IMR-90 (cell line): ENCODE measurements around the gene TMEM131. TPM values are rescaled to one million over a fixed set of nuclear protein-coding genes. Genes with fewer than 3 reads are reported as not detected.

Source experiments
- ATAC-seq: fragments of 200-7000 bp; cut with Tn5 transposase; 2 replicates; pipeline ENCODE4 v1.9.1; 2020; ENCODE audit warnings: low read depth, mild to moderate bottlenecking, moderate library complexity
- BruUV-seq: library from RNA; stranded (reverse); fragments of 400-500 nt; replicated peaks from 2 replicates; lab custom pipeline; 2021; lab: Mats Ljungman, UMichigan
- CTCF ChIA-PET: fragments of 300-600 bp; formaldehyde crosslinking; extraction: SDS; loops from one replicate; lab custom pipeline; 2021; ENCODE audit warnings: antibody characterized with exemption; lab: Yijun Ruan, JAX
- POLR2A ChIA-PET: fragments of 300-600 bp; sonication (Branson Sonifier 250); formaldehyde crosslinking; loops from one replicate; lab custom pipeline; 2022; ENCODE audit warnings: antibody characterized with exemption; ENCODE audit not compliant: unreplicated experiment; lab: Charles Lee
- DNase-seq: peaks from one replicate; pipeline ENCODE4 v3.0.0; 2013
- H2AFZ ChIP-seq: replicated peaks from 2 replicates; pipeline ENCODE3; 2013; ENCODE audit warnings: low read length, mild to moderate bottlenecking; ENCODE audit not compliant: poor library complexity
- H2AK5ac ChIP-seq: 2 replicates; pipeline ENCODE4 v1.6.1; 2013; ENCODE audit warnings: low read depth, low read length, inconsistent platforms
- H2AK9ac ChIP-seq: replicated peaks from 2 replicates; pipeline ENCODE3; 2013; ENCODE audit warnings: mild to moderate bottlenecking, low read depth, low read length, moderate library complexity; ENCODE audit not compliant: poor library complexity
- H2BK120ac ChIP-seq: 2 replicates; pipeline ENCODE4 v1.6.1; 2013; ENCODE audit warnings: low read depth, low read length, inconsistent platforms
- H2BK15ac ChIP-seq: 3 replicates; pipeline ENCODE4 v1.6.1; 2013; ENCODE audit warnings: low read depth, low read length, inconsistent platforms
- H2BK20ac ChIP-seq: 2 replicates; pipeline ENCODE4 v1.6.1; 2013; ENCODE audit warnings: low read depth, mild to moderate bottlenecking, inconsistent platforms, low read length, moderate library complexity
- H2BK5ac ChIP-seq: 2 replicates; pipeline ENCODE4 v1.6.1; 2013; ENCODE audit warnings: mild to moderate bottlenecking, low read depth, low read length, inconsistent platforms; ENCODE audit not compliant: poor library complexity, severe bottlenecking
- H3K14ac ChIP-seq: replicated peaks from 2 replicates; pipeline ENCODE4 v1.6.1; 2013; ENCODE audit warnings: low read depth, low read length, inconsistent platforms
- H3K18ac ChIP-seq: 2 replicates; pipeline ENCODE4 v1.6.1; 2013; ENCODE audit warnings: low read depth, low read length, control low read depth
- H3K23ac ChIP-seq: 2 replicates; pipeline ENCODE4 v1.6.1; 2013; ENCODE audit warnings: low read depth, low read length, inconsistent platforms
- H3K27ac ChIP-seq: 2 replicates; pipeline ENCODE4 v1.5.1; 2013; ENCODE audit warnings: mild to moderate bottlenecking, control low read depth, low read length; ENCODE audit not compliant: insufficient read depth
- H3K27me3 ChIP-seq: 2 replicates; pipeline ENCODE4 v1.6.1; 2013; ENCODE audit warnings: low read length; ENCODE audit not compliant: control insufficient read depth, insufficient read depth
- H3K36me3 ChIP-seq: 2 replicates; pipeline ENCODE4 v1.6.1; 2013; ENCODE audit warnings: low read length, mixed read lengths; ENCODE audit not compliant: control insufficient read depth, insufficient read depth
- H3K4ac ChIP-seq: 2 replicates; pipeline ENCODE4 v1.6.1; 2013; ENCODE audit warnings: low read depth, low read length, inconsistent platforms
- H3K4me1 ChIP-seq: 2 replicates; pipeline ENCODE4 v1.6.1; 2013; ENCODE audit warnings: low read length, mixed read lengths; ENCODE audit not compliant: control insufficient read depth, insufficient read depth
- H3K4me2 ChIP-seq: 2 replicates; pipeline ENCODE4 v1.6.1; 2013; ENCODE audit warnings: low read depth, mild to moderate bottlenecking, control low read depth, low read length, moderate library complexity
- H3K4me3 ChIP-seq: 2 replicates; pipeline ENCODE4 v1.5.1; 2013; ENCODE audit warnings: low read depth, mild to moderate bottlenecking, control low read depth, low read length, moderate library complexity; ENCODE audit not compliant: insufficient read depth
- H3K56ac ChIP-seq: 2 replicates; pipeline ENCODE4 v1.6.1; 2013; ENCODE audit warnings: low read length, inconsistent platforms; ENCODE audit not compliant: insufficient read depth; ENCODE audit errors: extremely low read depth
- H3K79me1 ChIP-seq, 2 experiments: 2 replicates each; pipeline ENCODE4 v1.6.1; 2013; ENCODE audit warnings: low read length in 2 of 2, inconsistent platforms in 1 of 2, low read depth in 1 of 2
- H3K9ac ChIP-seq: 2 replicates; pipeline ENCODE4 v1.6.1; 2013; ENCODE audit warnings: low read depth, low read length, control low read depth
- H3K9me1 ChIP-seq: 2 replicates; pipeline ENCODE4 v1.6.1; 2013; ENCODE audit warnings: low read length, inconsistent platforms; ENCODE audit not compliant: insufficient read depth
- H3K9me3 ChIP-seq: 2 replicates; pipeline ENCODE4 v1.6.1; 2013; ENCODE audit warnings: low read length; ENCODE audit not compliant: control insufficient read depth, insufficient read depth
- H4K20me1 ChIP-seq: 2 replicates; pipeline ENCODE4 v1.6.1; 2013; ENCODE audit warnings: low read length, inconsistent platforms; ENCODE audit not compliant: insufficient read depth
- H4K5ac ChIP-seq: 2 replicates; pipeline ENCODE4 v1.6.1; 2013; ENCODE audit warnings: mild to moderate bottlenecking, low read depth, low read length, control low read depth
- H4K8ac ChIP-seq, 2 experiments: 2 replicates each; pipeline ENCODE4 v1.6.1; 2013; ENCODE audit warnings: low read depth in 2 of 2, low read length in 2 of 2, control low read depth in 1 of 2, inconsistent platforms in 1 of 2
- H4K91ac ChIP-seq: 2 replicates; pipeline ENCODE4 v1.6.1; 2013; ENCODE audit warnings: low read depth, low read length, inconsistent platforms; ENCODE audit not compliant: insufficient read depth
- CEBPB ChIP-seq: IDR thresholded peaks from 2 replicates; pipeline ENCODE4 v1.6.1; 2012; ENCODE audit warnings: low read depth, low read length, improper control_type of control experiment
- MAFK ChIP-seq: IDR thresholded peaks from 2 replicates; pipeline ENCODE4 v1.6.1; 2012; ENCODE audit warnings: low read depth, low read length, improper control_type of control experiment
- MAZ ChIP-seq: IDR thresholded peaks from 2 replicates; pipeline ENCODE4 v1.6.1; 2012; ENCODE audit warnings: low read depth, mild to moderate bottlenecking, low read length, improper control_type of control experiment, moderate library complexity, borderline replicate concordance
- MXI1 ChIP-seq: IDR thresholded peaks from 2 replicates; pipeline ENCODE4 v1.6.1; 2012; ENCODE audit warnings: low read depth, mild to moderate bottlenecking, low read length, moderate library complexity, borderline replicate concordance
- POLR2A ChIP-seq: IDR thresholded peaks from 2 replicates; pipeline ENCODE4 v1.6.1; 2012; ENCODE audit warnings: mild to moderate bottlenecking, low read depth, low read length
- RAD21 ChIP-seq: IDR thresholded peaks from 2 replicates; pipeline ENCODE4 v1.6.1; 2012; ENCODE audit warnings: low read length, improper control_type of control experiment
- RCOR1 ChIP-seq: IDR thresholded peaks from 2 replicates; pipeline ENCODE4 v1.6.1; 2012; ENCODE audit warnings: mild to moderate bottlenecking, low read length, improper control_type of control experiment; ENCODE audit not compliant: insufficient replicate concordance
- SMC3 ChIP-seq: fragments of 150-350 bp; IDR thresholded peaks from 2 replicates; pipeline ENCODE4 v1.6.1; 2016; ENCODE audit warnings: low read depth, mild to moderate bottlenecking, antibody characterized with exemption, low read length, moderate library complexity
- USF2 ChIP-seq: fragments of 150-350 bp; IDR thresholded peaks from 2 replicates; pipeline ENCODE4 v1.6.1; 2017; ENCODE audit warnings: mild to moderate bottlenecking, antibody characterized with exemption, low read length, low read depth
- WGBS, 2 experiments: methylation state at CpG; one replicate each; pipeline versions ENCODE4 v1.1.5 to v1.1.7; 2013; ENCODE audit warnings: missing lambda C conversion rate in 2 of 2; ENCODE audit not compliant: insufficient read length in 1 of 2; ENCODE audit errors: extremely low coverage in 2 of 2; 5-methylcytosine and 5-hydroxymethylcytosine counted together
- dilution Hi-C: fragments of 300-500 bp; cut with HindIII; formaldehyde crosslinking; loops from one replicate; pipeline ENCODE4 v1.14.3; 2018; ENCODE audit warnings: low sequenced_read_pairs; ENCODE audit not compliant: unreplicated experiment
- in situ Hi-C: fragments of 300-500 bp; cut with MboI; formaldehyde crosslinking; loops from 3 replicates; pipeline ENCODE4 v1.14.3; 2019; ENCODE audit warnings: low sequenced_read_pairs, inconsistent platforms, mixed read lengths
- intact Hi-C: fragments of 100-400 bp; cut with micrococcal nuclease; formaldehyde crosslinking; loops from 2 replicates; pipeline ENCODE4 v1.10.0; 2022
- polyA plus RNA-seq, 3 experiments: library from polyadenylated mRNA; depleted of rRNA; stranded (reverse); fragments of >200 nt; gene quantifications; 2 replicates each; pipeline ENCODE4 v1.2.3, GENCODE V29; 2012; ENCODE audit warnings: low replicate concordance in 1 of 3
- total RNA-seq: library from RNA; depleted of rRNA; stranded (reverse); fragments of >200 nt; gene quantifications from 2 replicates; pipeline ENCODE4 v1.2.3, GENCODE V29; 2012
- TF ChIP-seq, protein P1 (sequence below): conservative IDR thresholded peaks from 2 replicates; pipeline ENCODE4 v1.5.1; 2012; ENCODE audit warnings: mild to moderate bottlenecking, low read depth, low read length, improper control_type of control experiment

Gene TMEM131
- total and polyA plus RNA-seq, 2 of the 4 experiments (the other 2 are of a cell fraction): 13.3 to 14.0 TPM

GRCh38 chr2:97816411-97816810 is 179.3 kb downstream of the TMEM131 start:
- intact Hi-C loops: no loop called here

More at GRCh38 chr2:97816411-97816810, 179.3 kb downstream of the TMEM131 start:
- Histone ChIP-seq H4K8ac (no peak overlapping the region), H3K9me1 (0 out of 2 replicates have a peak, but pooled peaks cover 5% of the 10 kb centered on the region), H2AK5ac (no peak overlapping the region), H2BK120ac (no peak overlapping the region), H3K4me1 (no peaks in the 10 kb centered on the region), H3K23ac (no peak overlapping the region), H2BK20ac (no peak overlapping the region), H3K27me3 (no peaks in the 10 kb centered on the region), H4K20me1 (no peaks in the 10 kb centered on the region), H3K4me3 (no peak overlapping the region), H3K79me1 (no peaks in the 10 kb centered on the region; a peak in 1 of 4 replicates), H3K56ac (no peak overlapping the region), H2BK15ac (no peak overlapping the region), H3K4me2 (no peak overlapping the region), H3K14ac (no peak overlapping the region), H3K27ac (no peak overlapping the region), H3K36me3 (peaks cover 6% of the 10 kb centered on the region), H3K4ac (no peak overlapping the region), H4K5ac (no peak overlapping the region), H2BK5ac (no peak overlapping the region), H2AFZ (no peak overlapping the region), H3K9me3 (no peaks in the 10 kb centered on the region), H3K9ac (no peak overlapping the region), H2AK9ac (no peak overlapping the region), H3K18ac (no peak overlapping the region), H4K91ac (no peak overlapping the region)
- dilution Hi-C loops (no loop called here), in situ Hi-C loops (no loop called here)
- no TSS peak for BruUV-seq
- ATAC-seq: no peak
- CTCF ChIA-PET: interaction anchor here (1.9 kb wide), 1 partner anchor 10 kb away, joined by 8 read pairs; no protein-coding TSS in a partner anchor
- no CpG with 5 or more reads among the region's 2 CpGs for WGBS, 2 experiments
- POLR2A ChIA-PET: no interaction called here
- TF ChIP-seq RAD21: no peak
- TF ChIP-seq MAZ: no peak
- no peak for TF ChIP-seq SMC3
- TF ChIP-seq, protein P1, sequence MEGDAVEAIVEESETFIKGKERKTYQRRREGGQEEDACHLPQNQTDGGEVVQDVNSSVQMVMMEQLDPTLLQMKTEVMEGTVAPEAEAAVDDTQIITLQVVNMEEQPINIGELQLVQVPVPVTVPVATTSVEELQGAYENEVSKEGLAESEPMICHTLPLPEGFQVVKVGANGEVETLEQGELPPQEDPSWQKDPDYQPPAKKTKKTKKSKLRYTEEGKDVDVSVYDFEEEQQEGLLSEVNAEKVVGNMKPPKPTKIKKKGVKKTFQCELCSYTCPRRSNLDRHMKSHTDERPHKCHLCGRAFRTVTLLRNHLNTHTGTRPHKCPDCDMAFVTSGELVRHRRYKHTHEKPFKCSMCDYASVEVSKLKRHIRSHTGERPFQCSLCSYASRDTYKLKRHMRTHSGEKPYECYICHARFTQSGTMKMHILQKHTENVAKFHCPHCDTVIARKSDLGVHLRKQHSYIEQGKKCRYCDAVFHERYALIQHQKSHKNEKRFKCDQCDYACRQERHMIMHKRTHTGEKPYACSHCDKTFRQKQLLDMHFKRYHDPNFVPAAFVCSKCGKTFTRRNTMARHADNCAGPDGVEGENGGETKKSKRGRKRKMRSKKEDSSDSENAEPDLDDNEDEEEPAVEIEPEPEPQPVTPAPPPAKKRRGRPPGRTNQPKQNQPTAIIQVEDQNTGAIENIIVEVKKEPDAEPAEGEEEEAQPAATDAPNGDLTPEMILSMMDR: no peak
- no peak for TF ChIP-seq MXI1
- no peak for TF ChIP-seq CEBPB
- TF ChIP-seq USF2: no peak
- TF ChIP-seq MAFK: no peak
- TF ChIP-seq POLR2A: no peak
- TF ChIP-seq RCOR1: no peak
- DNase-seq: no peak
